Ovary (tissue), 9 donors: ENCODE measurements around the gene TMC2. TPM values are rescaled to one million over a fixed set of nuclear protein-coding genes. Genes with fewer than 3 reads are reported as not detected.

Source experiments
- DNase-seq, 5 donors: peaks; one replicate each; pipeline ENCODE4 v3.0.0-alpha.2; 2019 to 2020
- H3K27ac ChIP-seq, 2 donors: fragments of 200-600 bp; one replicate each; pipeline versions ENCODE4 v1.5.1 to v1.8.0; 2019 to 2022
- H3K27me3 ChIP-seq: fragments of 200-600 bp; one replicate; pipeline ENCODE4 v1.8.0; 2022
- H3K36me3 ChIP-seq: fragments of 200-600 bp; sonication (generic); one replicate; pipeline ENCODE4 v1.5.1; 2019
- H3K4me1 ChIP-seq: one replicate; pipeline ENCODE4 v1.8.1; 2013; ENCODE audit warnings: mild to moderate bottlenecking, moderate library complexity; ENCODE audit not compliant: insufficient read depth
- H3K4me3 ChIP-seq: fragments of 200-600 bp; sonication (generic); one replicate; pipeline ENCODE4 v1.5.1; 2017
- H3K9me3 ChIP-seq, 2 donors: fragments of 200-600 bp in 1 of 2; sonication (generic) in 1 of 2; one replicate each; pipeline versions ENCODE4 v1.5.1 to v1.8.1; 2013 to 2019; ENCODE audit warnings: mild to moderate bottlenecking in 1 of 2, moderate library complexity in 1 of 2
- CTCF ChIP-seq, 3 donors: fragments of 450-650 bp in 2 of 3; fragments of 200-600 bp in 1 of 3; IDR thresholded peaks; one replicate each; pipeline versions ENCODE4 v1.5.1 to v1.8.0; 2016 to 2022; ENCODE audit warnings: antibody characterized with exemption in 3 of 3, mild to moderate bottlenecking in 1 of 3
- EP300 ChIP-seq: sonication (generic); formaldehyde crosslinking; IDR thresholded peaks from one replicate; pipeline ENCODE4 v1.6.1; 2017; ENCODE audit warnings: antibody characterized with exemption
- POLR2A ChIP-seq: fragments of 450-650 bp; IDR thresholded peaks from one replicate; pipeline ENCODE4 v1.6.1; 2017; ENCODE audit warnings: antibody characterized with exemption, mild to moderate bottlenecking, moderate library complexity
- WGBS, 3 donors: extraction: QIAGEN DNeasy Blood & Tissue Kit in 1 of 3; methylation state at CpG; one replicate each; pipeline versions ENCODE4 v1.1.5 to v1.1.7; 2013 to 2017; 5-methylcytosine and 5-hydroxymethylcytosine counted together
- intact Hi-C, 4 donors: fragments of 100-400 bp; cut with DNase I; formaldehyde crosslinking; loops; one replicate each; pipeline versions ENCODE4 v1.11.0 to v1.15.1; 2022 to 2023
- polyA plus RNA-seq, 2 donors: library from polyadenylated mRNA; stranded (reverse); fragments of 200-250 nt in 1 of 2; fragments of 350-450 nt in 1 of 2; fragmentation: Illumina TruSeq in 1 of 2; extraction: RNeasy Lipid Tissue Mini Kit (QIAGEN cat#74804) in 1 of 2; gene quantifications; one replicate each; pipeline ENCODE4 v1.2.3, GENCODE V29; 2013 to 2014
- total RNA-seq, 7 donors: library from RNA; depleted of rRNA in 2 of 7; stranded (reverse); fragments of >200 nt in 2 of 7; fragmentation: NEBNext Ultra II Directional in 3 of 7; extraction: Animal tissue kit (Norgen Biotek cat#: 25700) in 3 of 7; gene quantifications; one replicate each; pipeline versions ENCODE4 v1.1.0 to v1.2.4, GENCODE V29; 2016 to 2023
- donor health status: DM: no; HTN: no; CAD: no; lungs with moderate emphysema.
- donor health status: DM: no; HTN: no; CAD: no.
- donor health status: Bipolar disorder and iron deficiency.
- donor health status: DM: yes; HTN: yes; CAD: no.
- donor health status: DM: no; HTN: no; CAD: no.
- donor health status: DM: yes; HTN: yes; CAD: no.

TMC2 gene
- total and polyA plus RNA-seq, 9 donors: 0.07 to 0.38 (median 0.07) TPM; not detected in 4

- Histone ChIP-seq H3K4me1 (peaks cover 1% of the 10 kb centered on the region), H3K4me3 (peak overlapping the region; percentile 87), H3K36me3 (no peaks in the 10 kb centered on the region), H3K27me3 (no peaks in the 10 kb centered on the region), H3K9me3 (no peaks in the 10 kb centered on the region), H3K27ac (peak overlapping the region; percentile 44 to 86)
- intact Hi-C loops: loop anchor here in 2 of 4 donors (5.0 to 10.0 kb wide), 2 partner anchors 39 to 128 kb away; partner anchors contain the start of gene EBF4 (in 1 of the 2)
- DNase-seq: no peak
- 1% methylated on average over 51 to 56 of the region's 56 CpGs for WGBS, 3 donors
- TF ChIP-seq POLR2A: peak; percentile 1
- TF ChIP-seq EP300: no peak
Observed at GRCh38 chr20:2652724-2653555, 116.6 kb downstream of the TMC2 start.

GRCh38 chr20:2653556-2654383 lies 117.4 kb downstream of the TMC2 start:
- H3K4me3 ChIP-seq: peak overlapping the region; percentile 87
- no peak for TF ChIP-seq POLR2A
- no peak for TF ChIP-seq EP300
- TF ChIP-seq CTCF (IDR thresholded peaks at IDR 0.05): no peak
- intact Hi-C loops: loop anchor here in 2 of 4 donors (5.0 to 10.0 kb wide), 2 partner anchors 39 to 129 kb away; partner anchors contain the start of gene EBF4 (in 1 of the 2)
- no peaks in the 10 kb centered on the region for H3K36me3 ChIP-seq
- no peaks in the 10 kb centered on the region for H3K9me3 ChIP-seq
- DNase-seq: no peak
- no peaks in the 10 kb centered on the region for H3K27me3 ChIP-seq
- 15 to 25% (median 16%) methylated on average over 24 of the region's 24 CpGs for WGBS, 3 donors
- peaks cover 1% of the 10 kb centered on the region for H3K4me1 ChIP-seq
- no peak overlapping the region for H3K27ac ChIP-seq

- no peaks in the 10 kb centered on the region for H3K9me3 ChIP-seq
- no peaks in the 10 kb centered on the region for H3K27me3 ChIP-seq
- intact Hi-C loops: loop anchor here in 2 of 4 donors (5.0 to 10.0 kb wide), 2 partner anchors 38 to 130 kb away; partner anchors contain the start of gene EBF4 (in 1 of the 2)
- no peak for DNase-seq
- H3K36me3 ChIP-seq: no peaks in the 10 kb centered on the region
- no peak overlapping the region for H3K27ac ChIP-seq
- 58 to 77% (median 68%) methylated on average over 9 of the region's 9 CpGs for WGBS, 3 donors
- H3K4me3 ChIP-seq: no peak overlapping the region
- TF ChIP-seq EP300 (no peak), POLR2A (no peak), CTCF (IDR thresholded peaks at IDR 0.05) (no peak)
- peaks cover 1% of the 10 kb centered on the region for H3K4me1 ChIP-seq
Observed at GRCh38 chr20:2654384-2654822, 118.0 kb downstream of the TMC2 start.

- H3K4me3 ChIP-seq: no peak overlapping the region
- H3K36me3 ChIP-seq: no peaks in the 10 kb centered on the region
Observed at GRCh38 chr20:2654831-2655230, 118.5 kb downstream of the TMC2 start.

More at GRCh38 chr20:2654831-2655230, 118.5 kb downstream of the TMC2 start:
- Histone ChIP-seq H3K27me3 (no peaks in the 10 kb centered on the region), H3K4me1 (peaks cover 1% of the 10 kb centered on the region), H3K27ac (no peak overlapping the region), H3K9me3 (no peaks in the 10 kb centered on the region)
- no peak for DNase-seq
- intact Hi-C loops: loop anchor here in 2 of 4 donors (5.0 to 10.0 kb wide), 2 partner anchors 37 to 130 kb away; partner anchors contain the start of gene EBF4 (in 1 of the 2)
- WGBS, 3 donors: 67 to 71% (median 71%) methylated on average over 3 of the region's 3 CpGs
- TF ChIP-seq CTCF (IDR thresholded peaks at IDR 0.05): no peak
- TF ChIP-seq EP300: no peak
- TF ChIP-seq POLR2A: no peak
